SK-N-SH treated with all-trans-retinoic acid at 6 μM for 48 hours (cell line): ENCODE results near the gene KCMF1.

Experiments
- CREB5 ChIP-seq: fragments of 250-450 bp; sonication (Bioruptor Pico); IDR thresholded peaks from 2 replicates; pipeline ENCODE4 v1.5.1; 2020; ENCODE audit warnings: low read depth, mild to moderate bottlenecking, moderate library complexity
- CSDC2 ChIP-seq: fragments of 250-450 bp; sonication (Bioruptor Pico); IDR thresholded peaks from 2 replicates; pipeline ENCODE4 v1.5.0; 2020; ENCODE audit warnings: mild to moderate bottlenecking, moderate library complexity
- CSRNP3 ChIP-seq: fragments of 250-450 bp; sonication (Bioruptor Pico); IDR thresholded peaks from 2 replicates; pipeline ENCODE4 v1.5.1; 2021; ENCODE audit warnings: mild to moderate bottlenecking, moderate library complexity
- ISL1 ChIP-seq: fragments of 250-450 bp; sonication (Bioruptor Pico); IDR thresholded peaks from 2 replicates; pipeline ENCODE4 v2.1.2; 2022; ENCODE audit warnings: mild to moderate bottlenecking, moderate library complexity
- OSR1 ChIP-seq: fragments of 250-450 bp; sonication (Bioruptor Pico); IDR thresholded peaks from 2 replicates; pipeline ENCODE4 v1.8.0; 2022; ENCODE audit warnings: moderate library complexity, mild to moderate bottlenecking, inconsistent platforms
- PATZ1 ChIP-seq: fragments of 250-450 bp; sonication (Bioruptor Pico); IDR thresholded peaks from 2 replicates; pipeline ENCODE4 v1.8.0; 2020; ENCODE audit warnings: mild to moderate bottlenecking, moderate library complexity, borderline replicate concordance
- POU6F1 ChIP-seq: fragments of 250-450 bp; sonication (Bioruptor Pico); IDR thresholded peaks from 2 replicates; pipeline ENCODE4 v1.8.0; 2021; ENCODE audit warnings: low read depth, mild to moderate bottlenecking, moderate library complexity, borderline replicate concordance
- RARB ChIP-seq: fragments of 250-450 bp; sonication (Bioruptor Pico); IDR thresholded peaks from 2 replicates; pipeline ENCODE4 v1.8.0; 2021; ENCODE audit warnings: mild to moderate bottlenecking, moderate library complexity
- TCF4 ChIP-seq: fragments of 250-450 bp; sonication (Bioruptor Pico); IDR thresholded peaks from 2 replicates; pipeline ENCODE4 v1.8.0; 2021; ENCODE audit warnings: mild to moderate bottlenecking, moderate library complexity, borderline replicate concordance
- TOX ChIP-seq: fragments of 250-450 bp; sonication (Bioruptor Pico); IDR thresholded peaks from 2 replicates; pipeline ENCODE4 v1.8.0; 2021; ENCODE audit warnings: mild to moderate bottlenecking, moderate library complexity, borderline replicate concordance
- ZFP3 ChIP-seq: fragments of 250-450 bp; sonication (Bioruptor Pico); IDR thresholded peaks from 2 replicates; pipeline ENCODE4 v1.5.0; 2020; ENCODE audit warnings: mild to moderate bottlenecking, moderate library complexity
- ZNF70 ChIP-seq: fragments of 450-650 bp; formaldehyde crosslinking; IDR thresholded peaks from 2 replicates; pipeline ENCODE4 v1.5.0; 2020; ENCODE audit warnings: mild to moderate bottlenecking, moderate library complexity

GRCh38 chr2:85022232-85022631 is 51.3 kb downstream of the KCMF1 start:
- TF ChIP-seq RARB (CRISPR knock-in tag) (no peak), OSR1 (CRISPR knock-in tag) (no peak), CREB5 (CRISPR knock-in tag) (no peak), TOX (CRISPR knock-in tag) (no peak), TCF4 (CRISPR knock-in tag) (no peak), ZFP3 (CRISPR knock-in tag) (no peak), CSDC2 (CRISPR knock-in tag) (no peak), ISL1 (CRISPR knock-in tag) (no peak), CSRNP3 (CRISPR knock-in tag) (no peak), POU6F1 (CRISPR knock-in tag) (no peak), PATZ1 (CRISPR knock-in tag) (no peak), ZNF70 (CRISPR knock-in tag) (no peak)
